Forelimb muscle (tissue), 1 donor: ENCODE data around the gene TOP1. TPM values are rescaled to one million over a fixed set of nuclear protein-coding genes. Genes with fewer than 3 reads are reported as not detected.
"Not testable (repeated sequence)": the region's sequence is repeated elsewhere in the genome, so short reads cannot be mapped to it uniquely, and the experiment has no call there.

Source experiments
- DNase-seq: peaks from one replicate; pipeline ENCODE4 v3.0.0-alpha.2; 2013; ENCODE audit warnings: low read depth
- polyA plus RNA-seq: library from polyadenylated mRNA; unstranded; fragments of 120-200 nt; gene quantifications from one replicate; pipeline ENCODE4 v1.2.1, GENCODE V29; 2013; ENCODE audit not compliant: insufficient read length

The TOP1 gene
- polyA plus RNA-seq, 1 donor, result 49.6 TPM

- DNase-seq, result no peak
These were observed 63.3 kb downstream of the TOP1 start for GRCh38 chr20:41091927-41092326.

GRCh38 chr20:41094353-41095055, 65.9 kb downstream of the TOP1 start:
- no peak for DNase-seq

GRCh38 chr20:41095110-41095969, 66.7 kb downstream of the TOP1 start:
- peak; percentile 25 for DNase-seq

DNA sequence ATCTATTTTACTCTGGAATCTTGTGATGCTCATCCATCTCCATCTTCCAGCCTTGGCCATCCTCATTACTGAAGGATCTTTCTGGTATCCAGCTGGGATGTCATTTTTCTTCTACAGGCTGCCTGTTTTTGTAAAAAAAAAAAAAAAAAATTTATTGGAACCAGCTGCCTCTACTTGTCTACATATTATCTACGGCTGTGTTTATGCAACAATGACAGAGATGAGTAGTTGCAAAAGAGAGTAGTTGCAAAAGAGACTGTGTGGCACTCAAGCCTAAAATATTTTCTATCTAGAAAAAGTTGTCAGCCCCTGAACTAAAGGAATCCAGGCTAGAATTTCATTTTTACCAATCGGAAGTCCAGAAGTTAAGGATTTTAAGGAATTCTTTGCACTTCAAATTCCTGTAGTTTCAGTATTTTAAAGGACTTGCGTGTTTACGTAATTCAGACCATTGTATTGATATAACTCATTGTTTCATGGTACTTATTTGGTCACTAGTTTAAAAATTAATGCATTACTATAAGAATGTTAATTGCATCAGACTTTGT, 70.2 kb downstream of the TOP1 start:
- DNase-seq, result no peak

DNA sequence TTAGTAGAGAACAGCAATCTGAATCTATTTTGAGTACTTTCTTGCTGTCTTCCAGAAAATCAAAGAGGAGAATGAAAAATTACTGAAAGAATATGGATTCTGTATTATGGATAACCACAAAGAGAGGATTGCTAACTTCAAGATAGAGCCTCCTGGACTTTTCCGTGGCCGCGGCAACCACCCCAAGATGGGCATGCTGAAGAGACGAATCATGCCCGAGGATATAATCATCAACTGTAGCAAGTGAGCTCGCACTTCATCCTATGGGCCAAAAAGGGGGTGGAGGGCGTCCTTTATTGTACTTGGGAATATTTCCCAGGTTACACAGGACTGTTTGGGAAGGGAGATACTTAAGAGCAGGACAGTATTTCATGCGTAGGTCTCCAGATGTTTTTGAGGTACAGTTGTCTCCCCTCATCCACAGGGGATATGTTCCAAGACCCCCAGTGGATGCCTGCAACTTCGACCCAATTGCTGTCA, 71.4 kb downstream of the TOP1 start:
- DNase-seq, result no peak

GRCh38 chr20:41101660-41102059, 73.0 kb downstream of the TOP1 start:
- no peak for DNase-seq

DNA sequence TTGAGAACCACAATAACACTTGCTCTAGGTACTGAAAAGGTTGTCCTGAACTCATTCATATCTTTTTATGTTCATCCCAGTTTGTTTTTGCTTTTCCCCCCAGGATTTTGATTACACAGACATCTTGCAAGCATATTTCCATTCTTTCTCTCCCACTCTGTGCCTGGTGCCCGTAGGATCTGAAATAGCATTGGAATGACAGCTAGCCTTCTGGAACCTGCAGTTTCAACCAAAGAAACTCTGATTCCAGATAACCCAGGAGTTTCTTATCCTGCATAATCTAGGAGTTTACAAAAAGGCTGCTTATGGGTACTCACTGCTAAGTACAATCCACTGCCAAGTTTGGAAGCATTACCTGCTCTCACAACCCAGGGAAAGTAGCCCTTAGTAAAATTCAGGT, 79.9 kb downstream of the TOP1 start:
- no peak for DNase-seq

GRCh38 chr20:41110012-41110411, 81.4 kb downstream of the TOP1 start:
- no peak for DNase-seq

- no peak for DNase-seq
These were observed 82.4 kb downstream of the TOP1 start for GRCh38 chr20:41110930-41111577.

- DNase-seq, result no peak
These were observed 82.9 kb downstream of the TOP1 start for GRCh38 chr20:41111578-41111951.

DNA sequence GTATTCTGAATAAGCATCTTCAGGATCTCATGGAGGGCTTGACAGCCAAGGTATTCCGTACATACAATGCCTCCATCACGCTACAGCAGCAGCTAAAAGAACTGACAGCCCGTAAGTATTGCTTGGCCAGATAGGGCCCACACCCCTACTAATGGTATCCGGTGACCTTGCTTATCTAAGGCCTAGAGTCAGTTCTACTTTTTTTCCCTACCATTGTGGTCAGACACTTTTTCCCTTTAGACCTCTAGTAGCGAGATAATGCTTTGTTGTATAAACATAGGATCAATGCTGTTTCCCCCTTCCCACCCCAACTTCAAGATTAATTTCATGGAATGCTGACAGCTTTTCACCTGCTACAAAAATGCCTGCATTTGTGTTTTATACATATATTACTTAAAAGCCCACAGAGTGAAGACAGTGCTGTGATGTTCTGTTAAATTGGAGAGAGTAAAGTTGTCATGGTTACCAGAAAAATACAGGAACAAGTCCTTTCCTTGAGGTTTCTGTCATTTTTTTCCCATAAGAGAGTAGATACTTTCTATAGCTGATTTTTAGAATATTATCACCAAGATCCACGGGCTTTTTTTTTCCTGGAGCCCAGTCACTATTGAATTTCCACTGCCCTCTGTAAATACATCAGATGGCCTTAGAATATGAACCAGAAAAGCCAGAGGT, 87.8 kb downstream of the TOP1 start:
- no peak for DNase-seq

DNA sequence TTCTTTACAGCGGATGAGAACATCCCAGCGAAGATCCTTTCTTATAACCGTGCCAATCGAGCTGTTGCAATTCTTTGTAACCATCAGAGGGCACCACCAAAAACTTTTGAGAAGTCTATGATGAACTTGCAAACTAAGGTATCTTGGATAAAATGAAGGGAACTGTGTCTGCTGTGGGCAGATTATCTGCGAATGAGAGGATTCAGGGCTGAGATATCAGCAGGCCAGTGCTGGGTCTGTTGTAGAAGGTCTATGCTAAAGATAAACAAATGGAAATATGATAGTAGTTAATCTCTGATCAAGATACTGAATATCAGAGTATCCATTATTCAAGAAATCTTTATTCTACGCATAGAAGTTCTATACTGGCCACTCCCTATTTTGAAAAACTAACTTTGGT, 89.5 kb downstream of the TOP1 start:
- not testable (repeated sequence) for DNase-seq

- no peak for DNase-seq
These were observed 90.0 kb downstream of the TOP1 start for GRCh38 chr20:41118632-41119031.

DNA sequence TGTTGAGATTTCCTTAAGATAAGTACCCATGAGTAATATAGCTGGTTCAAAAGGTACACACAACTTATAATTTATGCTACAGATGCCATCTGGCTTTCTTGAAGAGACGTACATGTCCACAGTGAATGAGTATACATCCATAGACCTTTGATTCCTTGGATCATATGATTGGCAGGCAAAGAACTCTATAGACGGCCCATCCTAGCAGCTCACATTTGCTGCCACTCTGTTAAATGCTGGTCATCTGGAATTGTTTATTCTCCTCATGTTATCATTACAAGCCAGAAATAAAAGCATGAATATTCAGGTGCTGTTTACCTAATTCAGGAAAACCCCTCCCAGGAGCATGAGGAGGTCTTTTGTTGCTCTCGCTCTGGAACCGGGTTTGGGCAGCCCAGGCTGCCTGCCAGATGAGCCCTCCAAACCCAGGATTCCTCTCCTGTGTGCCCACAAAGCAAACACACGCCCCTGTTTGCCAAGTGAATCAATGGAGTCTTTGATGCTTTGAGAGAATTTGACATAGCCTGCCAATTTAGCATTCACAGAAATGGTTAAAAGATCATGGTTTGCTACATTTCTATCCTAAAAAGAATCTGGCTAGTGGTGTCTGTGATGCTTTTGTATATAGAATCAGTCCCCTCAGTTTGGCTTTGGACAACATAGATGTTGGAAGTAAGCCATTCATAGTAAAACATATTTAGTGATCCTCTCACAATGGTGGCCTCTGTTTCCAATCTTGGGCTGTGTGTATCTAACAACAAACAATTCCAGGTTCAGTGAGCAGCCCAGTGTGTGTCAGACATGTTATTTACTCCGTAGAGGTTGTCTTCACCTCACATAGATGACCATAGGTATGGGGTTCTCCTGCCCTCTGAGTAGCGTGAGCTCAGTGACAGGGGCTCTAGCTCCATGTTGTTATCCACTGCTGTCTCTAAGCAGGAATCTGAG, 91.3 kb downstream of the TOP1 start:
- DNase-seq, result no peak

- no peak for DNase-seq
These were observed 92.8 kb downstream of the TOP1 start for GRCh38 chr20:41121399-41121798.

- no peak for DNase-seq
These were observed 95.0 kb downstream of the TOP1 start for GRCh38 chr20:41123631-41124030.

DNA sequence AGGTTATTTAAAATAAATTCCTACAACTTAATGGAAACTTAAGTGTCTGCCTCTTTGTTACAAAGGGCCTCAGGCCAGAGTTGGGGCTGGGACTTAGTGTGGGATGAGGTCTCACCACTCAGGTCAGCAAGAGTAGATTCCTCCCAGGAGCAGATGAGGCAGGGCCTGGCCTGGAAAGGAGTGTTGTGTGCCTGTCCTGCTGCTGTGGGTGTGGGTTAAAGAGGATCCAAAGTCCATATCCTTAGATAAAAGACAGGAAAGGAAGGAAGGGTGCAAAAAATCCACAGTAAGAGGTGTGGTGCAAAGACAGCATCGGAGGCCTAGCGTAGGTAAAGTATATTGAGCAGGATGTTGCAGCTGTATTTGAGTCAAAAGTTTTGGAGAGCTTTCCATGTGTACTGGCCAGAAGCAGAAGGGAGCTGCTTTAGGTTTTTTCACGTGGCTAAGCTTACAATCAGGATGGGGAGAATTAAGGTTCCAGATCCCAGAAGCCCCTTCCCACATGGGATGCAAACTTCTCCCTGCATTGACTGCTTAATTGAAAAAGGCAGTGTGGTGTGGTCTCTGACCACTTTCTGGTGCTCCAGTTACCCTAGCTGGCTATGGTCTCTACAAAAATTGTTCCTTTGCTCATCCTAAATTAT, 96.0 kb downstream of the TOP1 start:
- no peak for DNase-seq

GRCh38 chr20:41125530-41126457, 97.2 kb downstream of the TOP1 start:
- DNase-seq, result no peak

- DNase-seq, result no peak
These were observed 98.1 kb downstream of the TOP1 start for GRCh38 chr20:41126719-41127118.
